ENCODE measurements around the gene WDR33.

The WDR33 gene

GRCh38 chr2:127653421-127654083 is 157.4 kb downstream of the WDR33 start:
- no peaks in the 10 kb centered on the region for H4K20me1 ChIP-seq (ENCODE audit: insufficient read depth)
- no peak overlapping the region for H3K4me2 ChIP-seq
- H3K36me3 ChIP-seq (ENCODE audit: insufficient read depth), result no peaks in the 10 kb centered on the region
- H3K4me1 ChIP-seq (ENCODE audit: low read depth, poor library complexity, severe bottlenecking), result no peaks in the 10 kb centered on the region
- H3K27me3 ChIP-seq (ENCODE audit: insufficient read depth, low read depth), result no peaks in the 10 kb centered on the region
- no peak overlapping the region for H2AFZ ChIP-seq (ENCODE audit: low read depth)
- no peak overlapping the region for H3K9ac ChIP-seq
- no peaks in the 10 kb centered on the region for H3K79me2 ChIP-seq (ENCODE audit: insufficient read depth, low read depth)
- no peak for TF ChIP-seq CTCF (conservative IDR thresholded peaks at IDR 0.05; ENCODE audit: low read depth, low read length)
- H3K27ac ChIP-seq, result no peak overlapping the region
- H3K4me3 ChIP-seq (IDR thresholded peaks at IDR 0.05; ENCODE audit: insufficient read depth, low read depth, low read length), result no peak overlapping the region

- H3K4me3 ChIP-seq (IDR thresholded peaks at IDR 0.05; ENCODE audit: insufficient read depth, low read depth, low read length), result no peak overlapping the region
- H3K9ac ChIP-seq, result no peak overlapping the region
- H3K79me2 ChIP-seq (ENCODE audit: insufficient read depth, low read depth), result no peaks in the 10 kb centered on the region
- no peak overlapping the region for H3K4me2 ChIP-seq
- H3K27ac ChIP-seq, result no peak overlapping the region
- H3K4me1 ChIP-seq (ENCODE audit: low read depth, poor library complexity, severe bottlenecking), result no peaks in the 10 kb centered on the region
- TF ChIP-seq CTCF (conservative IDR thresholded peaks at IDR 0.05; ENCODE audit: low read depth, low read length), result no peak
- H4K20me1 ChIP-seq (ENCODE audit: insufficient read depth), result no peaks in the 10 kb centered on the region
- no peaks in the 10 kb centered on the region for H3K27me3 ChIP-seq (ENCODE audit: insufficient read depth, low read depth)
- no peaks in the 10 kb centered on the region for H3K36me3 ChIP-seq (ENCODE audit: insufficient read depth)
- H2AFZ ChIP-seq (ENCODE audit: low read depth), result no peak overlapping the region
Measured at GRCh38 chr2:127652786-127653357, 158.1 kb downstream of the WDR33 start.

GRCh38 chr2:127651971-127652550 is 158.9 kb downstream of the WDR33 start:
- H3K9ac ChIP-seq, result no peak overlapping the region
- no peak overlapping the region for H2AFZ ChIP-seq (ENCODE audit: low read depth)
- no peak overlapping the region for H3K4me3 ChIP-seq (IDR thresholded peaks at IDR 0.05; ENCODE audit: insufficient read depth, low read depth, low read length)
- no peak overlapping the region for H3K4me2 ChIP-seq
- H3K79me2 ChIP-seq (ENCODE audit: insufficient read depth, low read depth), result no peaks in the 10 kb centered on the region
- no peak for TF ChIP-seq CTCF (conservative IDR thresholded peaks at IDR 0.05; ENCODE audit: low read depth, low read length)
- H3K27ac ChIP-seq, result no peak overlapping the region
- H3K4me1 ChIP-seq (ENCODE audit: low read depth, poor library complexity, severe bottlenecking), result no peaks in the 10 kb centered on the region
- no peaks in the 10 kb centered on the region for H4K20me1 ChIP-seq (ENCODE audit: insufficient read depth)
- no peaks in the 10 kb centered on the region for H3K27me3 ChIP-seq (ENCODE audit: insufficient read depth, low read depth)
- no peaks in the 10 kb centered on the region for H3K36me3 ChIP-seq (ENCODE audit: insufficient read depth)

- no peaks in the 10 kb centered on the region for H3K79me2 ChIP-seq (ENCODE audit: insufficient read depth, low read depth)
- no peak overlapping the region for H3K4me2 ChIP-seq
- H4K20me1 ChIP-seq (ENCODE audit: insufficient read depth), result no peaks in the 10 kb centered on the region
- H3K36me3 ChIP-seq (ENCODE audit: insufficient read depth), result no peaks in the 10 kb centered on the region
- no peaks in the 10 kb centered on the region for H3K4me1 ChIP-seq (ENCODE audit: low read depth, poor library complexity, severe bottlenecking)
- TF ChIP-seq CTCF (conservative IDR thresholded peaks at IDR 0.05; ENCODE audit: low read depth, low read length), result no peak
- no peak overlapping the region for H3K4me3 ChIP-seq (IDR thresholded peaks at IDR 0.05; ENCODE audit: insufficient read depth, low read depth, low read length)
- no peak overlapping the region for H3K9ac ChIP-seq
- H3K27me3 ChIP-seq (ENCODE audit: insufficient read depth, low read depth), result no peaks in the 10 kb centered on the region
- H2AFZ ChIP-seq (ENCODE audit: low read depth), result no peak overlapping the region
- no peak overlapping the region for H3K27ac ChIP-seq
Measured at GRCh38 chr2:127651381-127651809, 159.6 kb downstream of the WDR33 start.
